Mucosa of rectum (tissue), 2 donors: ENCODE data around the gene ESPNL.
A peak's percentile ranks its signal among the peaks of the same experiment; 100 is the strongest.

Source experiments
- H3K27ac ChIP-seq, 2 donors: one replicate each; pipeline ENCODE4 v1.7.0; 2013; ENCODE audit warnings: inconsistent platforms in 2 of 2, low read depth in 2 of 2, low read length in 2 of 2
- H3K27me3 ChIP-seq, 2 donors: one replicate each; pipeline ENCODE4 v1.7.0; 2013; ENCODE audit warnings: low read length in 2 of 2; ENCODE audit not compliant: control insufficient read depth in 2 of 2, insufficient read depth in 2 of 2
- H3K36me3 ChIP-seq, 2 donors: one replicate each; pipeline ENCODE4 v1.7.0; 2013; ENCODE audit warnings: low read length in 2 of 2; ENCODE audit not compliant: control insufficient read depth in 2 of 2, insufficient read depth in 2 of 2
- H3K4me1 ChIP-seq, 2 donors: one replicate each; pipeline ENCODE4 v1.7.0; 2013; ENCODE audit warnings: low read length in 2 of 2, mild to moderate bottlenecking in 1 of 2; ENCODE audit not compliant: control insufficient read depth in 2 of 2, insufficient read depth in 2 of 2
- H3K4me3 ChIP-seq, 2 donors: one replicate each; pipeline ENCODE4 v1.7.0; 2013; ENCODE audit warnings: low read length in 2 of 2
- H3K9ac ChIP-seq, 2 donors: one replicate each; pipeline ENCODE4 v1.7.0; 2013; ENCODE audit warnings: low read length in 2 of 2, low read depth in 1 of 2, mild to moderate bottlenecking in 1 of 2
- H3K9me3 ChIP-seq, 2 donors: one replicate each; pipeline ENCODE4 v1.7.0; 2013; ENCODE audit warnings: low read length in 2 of 2; ENCODE audit not compliant: control insufficient read depth in 2 of 2
- donor health status: healthy.
- donor health status: Normal muscosa, but diverticular disease.

The ESPNL gene

DNA sequence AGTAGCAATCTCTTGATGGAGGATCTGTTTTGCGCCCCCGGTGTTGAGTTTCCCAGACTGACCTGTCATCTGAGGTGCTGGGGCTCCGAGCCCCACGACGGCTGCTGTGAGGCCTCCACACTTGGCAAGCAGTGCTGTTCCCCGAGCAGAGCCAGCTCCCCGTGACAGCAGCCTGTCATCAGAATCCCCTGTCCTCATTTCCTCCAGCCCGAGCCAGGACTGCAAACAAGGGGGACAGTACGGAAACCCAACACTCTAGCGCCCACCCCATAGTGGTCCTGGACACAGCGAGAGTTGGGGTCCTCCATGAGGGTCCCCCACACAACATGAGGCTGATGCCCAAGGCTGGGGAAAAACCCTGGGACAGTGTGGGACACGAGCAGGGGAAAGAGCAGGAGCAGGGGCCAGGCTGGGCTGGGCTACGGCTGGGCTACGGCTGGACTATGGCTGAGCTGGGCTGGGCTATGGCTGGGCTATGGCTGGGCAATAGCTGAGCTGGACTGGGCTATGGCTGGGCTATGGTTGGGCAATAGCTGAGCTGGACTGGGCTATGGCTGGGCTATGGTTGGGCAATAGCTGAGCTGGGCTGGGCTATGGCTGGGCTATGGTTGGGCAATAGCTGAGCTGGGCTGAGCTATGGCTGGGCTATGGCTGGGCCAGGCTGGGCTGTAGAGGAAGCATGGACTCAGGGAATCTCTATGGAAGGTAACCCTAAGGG lies 36.8 kb downstream of the ESPNL start:
- Histone ChIP-seq H3K4me3 (no peak overlapping the region), H3K9ac (no peak overlapping the region), H3K9me3 (no peaks in the 10 kb centered on the region), H3K27ac (no peak overlapping the region), H3K4me1 (peaks cover 9 to 12% of the 10 kb centered on the region in 2 donors), H3K27me3 (peaks cover 0 to 2% of the 10 kb centered on the region in 2 donors), H3K36me3 (no peaks in the 10 kb centered on the region)

GRCh38 chr2:238137885-238138284 lies 37.7 kb downstream of the ESPNL start:
- Histone ChIP-seq H3K9me3 (no peaks in the 10 kb centered on the region), H3K9ac (no peak overlapping the region), H3K27ac (no peak overlapping the region), H3K36me3 (no peaks in the 10 kb centered on the region), H3K27me3 (peaks cover 0 to 2% of the 10 kb centered on the region in 2 donors), H3K4me3 (no peak overlapping the region), H3K4me1 (peaks cover 16 to 17% of the 10 kb centered on the region in 2 donors)

GRCh38 chr2:238138331-238139195 lies 38.4 kb downstream of the ESPNL start, which contains the start of gene KLHL30:
TSS of gene KLHL30 (plus strand) at chr2:238138668. CDS start at chr2:238140755, 2,087 bp downstream.
- Histone ChIP-seq H3K9ac (no peak within 1 kb of the TSS), H3K9me3 (no peaks in the 10 kb centered on the region), H3K36me3 (no peaks in the 10 kb centered on the region), H3K27ac (no peak within 1 kb of the TSS), H3K4me1 (peaks cover 16 to 17% of the 10 kb centered on the region in 2 donors), H3K4me3 (no peak within 1 kb of the TSS), H3K27me3 (peaks cover 0 to 2% of the 10 kb centered on the region in 2 donors)

DNA sequence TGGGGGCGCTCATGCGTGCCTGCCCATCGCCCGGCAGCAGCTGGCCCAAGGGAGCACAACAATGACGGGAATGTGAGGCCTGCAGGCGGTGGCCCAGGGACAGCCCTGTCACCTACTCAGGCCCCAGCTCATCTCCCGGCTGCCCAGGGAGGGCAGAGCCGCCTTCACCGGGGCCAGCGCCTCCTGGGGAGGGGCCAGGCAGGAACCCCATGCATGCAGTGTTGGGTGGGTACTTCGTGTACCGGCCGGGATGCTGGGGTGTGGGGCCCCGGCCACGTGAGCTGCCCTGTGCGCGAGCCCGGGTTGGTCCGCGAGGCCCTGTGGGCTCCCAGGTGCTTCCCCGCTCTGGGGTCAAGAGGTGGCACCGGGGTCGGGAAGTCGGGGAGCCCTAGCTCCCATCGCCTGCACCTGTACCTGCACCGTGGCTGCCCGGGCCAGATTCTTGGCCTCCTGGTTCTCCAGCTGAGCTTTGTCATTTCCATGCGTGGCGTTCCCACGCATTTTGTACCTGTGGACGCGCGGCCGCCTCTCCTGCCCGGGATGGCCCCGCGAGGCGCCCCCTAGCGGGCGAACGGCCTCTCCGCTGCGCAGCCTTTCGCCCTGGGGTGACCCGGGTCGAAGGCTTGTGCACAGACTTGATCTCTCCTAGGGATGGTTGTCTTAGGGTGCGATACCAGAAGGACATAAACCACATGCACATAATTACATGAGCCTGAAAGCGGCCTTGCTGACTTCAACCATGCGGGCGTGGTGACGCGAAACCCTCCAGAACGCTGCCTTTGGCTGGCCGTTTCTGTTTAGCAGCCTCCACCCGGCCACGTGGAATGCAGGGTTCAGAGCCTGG lies 39.3 kb downstream of the ESPNL start:
- Histone ChIP-seq H3K36me3 (no peaks in the 10 kb centered on the region), H3K9ac (no peak overlapping the region), H3K9me3 (no peaks in the 10 kb centered on the region), H3K27ac (no peak overlapping the region), H3K4me1 (peaks cover 16 to 17% of the 10 kb centered on the region in 2 donors), H3K4me3 (no peak overlapping the region), H3K27me3 (peaks cover 0 to 5% of the 10 kb centered on the region in 2 donors)

- no peaks in the 10 kb centered on the region for H3K9me3 ChIP-seq
- H3K36me3 ChIP-seq = no peaks in the 10 kb centered on the region
- peaks cover 16 to 17% of the 10 kb centered on the region in 2 donors for H3K4me1 ChIP-seq
- no peak overlapping the region for H3K9ac ChIP-seq
- H3K27me3 ChIP-seq = peaks cover 0 to 5% of the 10 kb centered on the region in 2 donors
- no peak overlapping the region for H3K4me3 ChIP-seq
- H3K27ac ChIP-seq = no peak overlapping the region
Observed at GRCh38 chr2:238140040-238140439, 39.9 kb downstream of the ESPNL start.

DNA sequence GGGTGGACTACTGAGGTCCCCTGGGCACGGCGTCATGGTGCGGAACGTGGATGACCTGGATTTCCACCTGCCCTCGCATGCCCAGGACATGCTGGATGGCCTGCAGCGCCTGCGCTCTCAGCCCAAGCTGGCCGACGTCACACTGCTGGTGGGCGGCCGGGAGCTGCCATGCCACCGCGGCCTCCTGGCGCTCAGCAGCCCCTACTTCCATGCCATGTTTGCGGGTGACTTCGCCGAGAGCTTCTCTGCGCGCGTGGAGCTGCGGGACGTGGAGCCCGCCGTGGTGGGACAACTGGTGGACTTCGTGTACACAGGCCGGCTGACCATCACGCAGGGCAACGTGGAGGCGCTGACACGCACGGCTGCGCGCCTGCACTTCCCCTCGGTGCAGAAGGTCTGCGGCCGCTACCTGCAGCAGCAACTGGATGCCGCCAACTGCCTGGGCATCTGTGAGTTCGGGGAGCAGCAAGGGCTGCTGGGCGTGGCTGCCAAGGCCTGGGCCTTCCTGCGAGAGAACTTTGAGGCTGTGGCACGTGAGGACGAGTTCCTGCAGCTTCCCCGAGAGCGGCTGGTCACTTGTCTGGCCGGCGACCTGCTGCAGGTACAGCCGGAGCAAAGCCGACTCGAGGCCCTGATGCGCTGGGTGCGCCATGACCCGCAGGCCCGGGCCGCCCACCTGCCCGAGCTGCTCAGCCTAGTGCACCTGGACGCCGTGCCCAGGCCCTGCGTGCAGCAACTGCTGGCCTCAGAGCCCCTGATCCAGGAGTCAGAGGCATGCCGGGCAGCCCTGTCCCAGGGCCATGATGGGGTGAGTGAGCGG lies 40.8 kb downstream of the ESPNL start:
- Histone ChIP-seq H3K27ac (no peak overlapping the region), H3K4me1 (peaks cover 16 to 17% of the 10 kb centered on the region in 2 donors)

GRCh38 chr2:238141541-238142318 lies 41.6 kb downstream of the ESPNL start:
- Histone ChIP-seq H3K9ac (peak overlapping the region in 1 of 2 donors; percentile 37), H3K36me3 (no peaks in the 10 kb centered on the region), H3K27me3 (peaks cover 0 to 5% of the 10 kb centered on the region in 2 donors), H3K9me3 (no peaks in the 10 kb centered on the region), H3K4me3 (no peak overlapping the region), H3K4me1 (peaks cover 16 to 17% of the 10 kb centered on the region in 2 donors), H3K27ac (peak overlapping the region in 1 of 2 donors; percentile 28)

More for the DNA sequence above, 40.8 kb downstream of the ESPNL start:
- no peaks in the 10 kb centered on the region for H3K9me3 ChIP-seq
- no peak overlapping the region for H3K4me3 ChIP-seq
- no peaks in the 10 kb centered on the region for H3K36me3 ChIP-seq
- peaks cover 0 to 5% of the 10 kb centered on the region in 2 donors for H3K27me3 ChIP-seq
- H3K9ac ChIP-seq = no peak overlapping the region

DNA sequence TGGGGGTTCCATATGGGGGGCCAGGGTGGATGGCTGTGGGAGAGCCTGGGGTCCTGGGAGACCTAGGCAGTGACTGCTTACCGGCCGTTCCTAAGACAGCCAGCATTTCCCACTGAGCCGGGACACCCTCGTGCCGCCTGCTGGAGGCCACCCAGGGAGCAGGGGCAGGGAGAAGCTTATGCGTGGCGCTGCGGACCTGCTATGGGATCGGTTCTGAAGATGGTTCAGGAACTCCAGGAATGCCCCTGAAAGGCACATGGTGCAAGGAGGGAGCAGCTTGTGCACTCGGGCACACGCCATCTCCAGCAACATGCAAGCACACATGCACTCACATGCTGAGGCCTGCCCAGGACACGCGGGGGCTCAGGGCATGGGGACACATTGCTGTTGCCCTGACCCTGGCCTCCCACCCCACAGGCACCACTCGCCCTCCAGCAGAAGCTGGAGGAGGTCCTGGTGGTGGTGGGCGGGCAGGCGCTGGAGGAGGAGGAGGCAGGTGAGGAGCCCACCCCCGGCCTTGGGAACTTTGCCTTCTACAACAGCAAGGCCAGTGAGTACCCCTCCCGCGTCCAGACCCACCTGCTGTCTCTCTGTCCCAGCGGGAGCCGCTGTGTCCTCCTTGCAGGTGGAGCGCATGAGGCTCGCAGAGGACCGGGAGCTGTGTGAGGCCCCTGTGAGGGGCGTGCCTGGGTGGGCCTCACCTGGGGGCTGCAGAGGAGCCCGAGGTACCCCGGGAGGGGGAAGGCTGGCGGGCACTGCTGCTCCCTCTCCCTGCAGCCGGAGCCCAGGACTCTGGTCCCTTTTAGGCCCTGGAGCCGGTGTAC lies 42.5 kb downstream of the ESPNL start:
- Histone ChIP-seq H3K4me3 (no peak overlapping the region), H3K27ac (no peak overlapping the region), H3K27me3 (peaks cover 0 to 5% of the 10 kb centered on the region in 2 donors), H3K36me3 (no peaks in the 10 kb centered on the region), H3K9me3 (no peaks in the 10 kb centered on the region), H3K4me1 (peaks cover 16 to 17% of the 10 kb centered on the region in 2 donors), H3K9ac (peak overlapping the region in 1 of 2 donors; percentile 37)
